VCaP (cell line): ENCODE results near the gene ATP10A.

ENCODE experiments used
- H3K27ac ChIP-seq: fragments of 450-650 bp; 2 replicates; pipeline ENCODE4 v1.5.1; 2017
- TF ChIP-seq, protein P1 (sequence below): fragments of 450-650 bp; conservative IDR thresholded peaks from 2 replicates; pipeline ENCODE4 v1.5.1; 2017; ENCODE audit warnings: mild to moderate bottlenecking, moderate library complexity

The ATP10A gene

DNA sequence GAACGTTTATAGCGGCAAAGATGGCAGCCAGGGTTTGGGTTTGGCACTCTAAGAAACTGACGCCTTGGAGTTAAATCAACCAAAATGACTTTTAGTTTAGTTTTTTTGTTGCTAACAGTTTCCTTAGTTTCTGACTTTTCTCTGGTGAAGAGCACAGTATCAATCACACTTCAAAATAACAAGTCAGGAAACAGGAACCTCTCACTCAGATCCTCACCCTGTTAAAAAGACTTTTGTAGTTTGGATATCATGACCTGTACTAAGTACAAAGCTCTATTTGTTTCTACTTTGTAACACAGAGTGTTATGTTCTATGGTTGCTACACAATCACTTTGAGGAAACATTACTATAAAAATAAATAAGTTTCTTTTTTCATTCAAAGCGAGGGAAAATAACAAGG lies 51.1 kb downstream of the ATP10A start:
- TF ChIP-seq, protein P1, sequence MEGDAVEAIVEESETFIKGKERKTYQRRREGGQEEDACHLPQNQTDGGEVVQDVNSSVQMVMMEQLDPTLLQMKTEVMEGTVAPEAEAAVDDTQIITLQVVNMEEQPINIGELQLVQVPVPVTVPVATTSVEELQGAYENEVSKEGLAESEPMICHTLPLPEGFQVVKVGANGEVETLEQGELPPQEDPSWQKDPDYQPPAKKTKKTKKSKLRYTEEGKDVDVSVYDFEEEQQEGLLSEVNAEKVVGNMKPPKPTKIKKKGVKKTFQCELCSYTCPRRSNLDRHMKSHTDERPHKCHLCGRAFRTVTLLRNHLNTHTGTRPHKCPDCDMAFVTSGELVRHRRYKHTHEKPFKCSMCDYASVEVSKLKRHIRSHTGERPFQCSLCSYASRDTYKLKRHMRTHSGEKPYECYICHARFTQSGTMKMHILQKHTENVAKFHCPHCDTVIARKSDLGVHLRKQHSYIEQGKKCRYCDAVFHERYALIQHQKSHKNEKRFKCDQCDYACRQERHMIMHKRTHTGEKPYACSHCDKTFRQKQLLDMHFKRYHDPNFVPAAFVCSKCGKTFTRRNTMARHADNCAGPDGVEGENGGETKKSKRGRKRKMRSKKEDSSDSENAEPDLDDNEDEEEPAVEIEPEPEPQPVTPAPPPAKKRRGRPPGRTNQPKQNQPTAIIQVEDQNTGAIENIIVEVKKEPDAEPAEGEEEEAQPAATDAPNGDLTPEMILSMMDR = no peak
- no peak overlapping the region for H3K27ac ChIP-seq

DNA sequence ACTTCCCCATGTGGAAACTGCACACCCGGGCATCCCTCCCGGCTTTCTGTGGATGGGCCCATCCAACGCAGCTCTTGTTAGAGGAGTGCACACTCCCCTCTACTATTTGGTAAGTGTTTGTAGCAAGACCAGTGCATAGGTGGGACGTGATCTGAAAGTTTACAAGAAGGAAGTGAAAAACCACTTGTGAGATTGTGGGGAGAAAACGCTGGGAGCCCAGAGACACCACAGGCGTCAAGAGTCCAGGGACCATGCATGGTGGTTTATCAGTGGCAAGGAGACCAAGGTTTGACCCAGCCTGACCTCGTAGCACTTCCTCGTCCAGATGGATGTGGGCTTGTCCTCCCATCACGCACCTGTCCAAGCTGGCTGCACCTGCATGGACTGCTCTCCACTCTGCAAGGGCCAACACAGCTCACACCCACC lies 51.6 kb downstream of the ATP10A start:
- TF ChIP-seq, protein P1 = no peak
- no peak overlapping the region for H3K27ac ChIP-seq

DNA sequence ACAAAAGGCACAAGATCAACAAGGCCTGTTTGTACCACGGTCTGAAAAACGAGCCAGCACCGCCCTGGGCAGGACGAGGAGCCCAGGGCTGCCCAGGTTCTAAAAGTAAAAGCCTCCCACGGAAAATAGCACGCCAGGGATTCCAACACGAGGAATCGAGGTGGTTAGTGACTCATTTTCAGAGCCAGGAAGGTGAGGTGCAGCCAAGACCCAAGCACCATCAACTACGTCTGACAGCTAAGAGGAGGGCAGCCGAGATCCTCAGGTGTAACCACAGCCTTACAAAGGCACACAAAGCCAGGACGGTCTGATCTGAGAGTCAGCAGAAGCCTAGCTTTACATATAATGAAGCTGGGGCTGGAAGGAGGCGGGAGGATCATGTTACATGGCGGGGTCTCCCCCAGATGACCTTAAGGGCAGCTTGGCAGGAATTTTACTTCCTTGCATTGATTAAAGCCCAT lies 52.5 kb downstream of the ATP10A start:
- no peak overlapping the region for H3K27ac ChIP-seq
- TF ChIP-seq, protein P1 = no peak

DNA sequence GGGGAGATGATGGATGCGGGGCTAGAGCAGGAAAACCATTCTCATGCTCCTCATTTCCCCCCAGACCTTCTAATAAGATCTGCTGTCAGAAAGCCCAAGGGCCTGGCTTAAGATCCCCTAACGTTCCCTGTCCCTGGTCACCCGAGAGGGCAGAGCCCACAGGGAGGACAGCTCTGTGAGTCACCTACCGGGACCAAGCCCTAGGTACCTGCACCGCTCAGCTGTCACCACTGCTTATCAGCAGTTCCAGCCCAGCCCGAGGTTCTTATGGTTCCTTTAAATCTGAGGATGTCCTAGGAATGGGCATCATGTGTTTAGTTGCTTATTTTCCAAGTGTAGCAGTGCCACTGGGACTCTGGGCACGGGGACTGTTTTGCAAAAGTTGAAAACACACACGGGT lies 53.0 kb downstream of the ATP10A start:
- no peak overlapping the region for H3K27ac ChIP-seq
- TF ChIP-seq, protein P1 = no peak

DNA sequence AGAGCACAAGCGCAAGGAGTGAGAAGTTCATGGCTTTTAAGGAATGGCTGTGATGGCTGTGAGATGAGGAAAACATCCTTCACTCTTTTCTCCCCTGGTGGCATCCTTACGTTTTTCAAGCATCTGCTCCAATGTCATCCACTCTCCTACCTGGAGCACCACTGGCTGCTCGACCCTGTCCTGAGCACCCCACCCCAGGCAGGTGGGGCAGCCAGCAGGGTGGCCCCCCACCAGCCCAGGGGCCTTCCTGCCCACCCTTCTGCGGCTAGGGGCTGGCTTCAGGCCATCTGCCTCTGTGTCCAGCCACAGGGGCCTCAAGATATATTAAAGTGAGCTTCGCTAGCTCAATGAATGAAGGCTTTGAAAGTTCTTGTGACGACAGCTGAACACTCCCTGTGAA lies 56.1 kb downstream of the ATP10A start:
- TF ChIP-seq, protein P1 = no peak
- H3K27ac ChIP-seq = no peak overlapping the region

DNA sequence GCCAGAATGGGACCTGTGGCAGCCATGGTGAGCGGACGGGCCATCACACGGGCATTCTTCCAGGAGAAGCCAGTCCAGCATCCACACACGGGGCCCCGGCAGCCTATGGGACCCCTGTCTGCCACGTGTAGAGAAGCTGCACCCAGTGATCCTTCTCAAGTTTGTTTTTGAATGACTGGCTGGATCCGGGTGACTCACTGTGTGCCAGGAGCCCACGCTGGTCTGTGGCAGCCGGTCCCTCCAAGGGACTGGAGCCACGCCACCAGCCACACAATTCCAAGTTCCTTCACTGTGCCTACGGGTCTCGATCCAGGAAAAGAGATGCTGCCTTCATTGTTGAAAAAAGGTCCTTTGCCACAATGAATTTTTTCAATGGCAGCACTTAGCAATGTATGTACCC lies 58.1 kb downstream of the ATP10A start:
- TF ChIP-seq, protein P1 = no peak
- no peak overlapping the region for H3K27ac ChIP-seq

DNA sequence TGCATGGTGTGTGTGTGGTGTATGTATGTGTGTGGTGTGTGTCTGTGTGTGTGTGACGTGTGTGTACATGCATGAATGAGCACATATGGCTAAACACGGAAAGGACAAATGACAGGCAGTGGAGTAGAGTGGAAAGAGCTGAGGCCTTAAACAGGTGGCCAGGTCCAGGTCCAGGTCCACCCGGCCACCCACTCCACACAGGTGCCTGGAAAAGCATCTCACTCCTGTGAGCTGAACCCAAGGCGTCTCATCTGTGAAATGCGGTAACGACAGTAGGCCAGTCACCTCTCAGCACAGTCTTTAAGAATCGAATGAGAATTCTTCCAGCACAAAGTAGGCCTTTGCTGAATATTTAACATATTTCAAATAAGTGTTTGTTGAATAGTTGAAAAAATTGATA lies 58.7 kb downstream of the ATP10A start:
- H3K27ac ChIP-seq = no peak overlapping the region
- TF ChIP-seq, protein P1 = no peak
